Transverse colon (tissue), 4 donors: Measurements from ENCODE around the gene MPRIP.

Experiments
- POLR2A ChIP-seq: fragments of 450-650 bp; IDR thresholded peaks from one replicate; pipeline ENCODE4 v1.6.1; 2016; ENCODE audit warnings: antibody characterized with exemption, mild to moderate bottlenecking, moderate library complexity
- POLR2AphosphoS5 ChIP-seq, 3 donors: sonication (generic); formaldehyde crosslinking; IDR thresholded peaks; one replicate each; pipeline ENCODE4 v1.6.1; 2016; ENCODE audit warnings: antibody characterized with exemption in 3 of 3
- TF ChIP-seq, protein P1 (sequence below), 5 experiments: fragments of 200-600 bp in 3 of 5; fragments of 450-650 bp in 2 of 5; sonication (generic) in 3 of 5; IDR thresholded peaks; 1 replicate in 2 of 5; 2 replicates in 3 of 5; pipeline ENCODE4 v1.5.1; 2016 to 2017; ENCODE audit warnings: antibody characterized with exemption in 5 of 5, inconsistent platforms in 3 of 5, mild to moderate bottlenecking in 2 of 5, moderate library complexity in 1 of 5

DNA sequence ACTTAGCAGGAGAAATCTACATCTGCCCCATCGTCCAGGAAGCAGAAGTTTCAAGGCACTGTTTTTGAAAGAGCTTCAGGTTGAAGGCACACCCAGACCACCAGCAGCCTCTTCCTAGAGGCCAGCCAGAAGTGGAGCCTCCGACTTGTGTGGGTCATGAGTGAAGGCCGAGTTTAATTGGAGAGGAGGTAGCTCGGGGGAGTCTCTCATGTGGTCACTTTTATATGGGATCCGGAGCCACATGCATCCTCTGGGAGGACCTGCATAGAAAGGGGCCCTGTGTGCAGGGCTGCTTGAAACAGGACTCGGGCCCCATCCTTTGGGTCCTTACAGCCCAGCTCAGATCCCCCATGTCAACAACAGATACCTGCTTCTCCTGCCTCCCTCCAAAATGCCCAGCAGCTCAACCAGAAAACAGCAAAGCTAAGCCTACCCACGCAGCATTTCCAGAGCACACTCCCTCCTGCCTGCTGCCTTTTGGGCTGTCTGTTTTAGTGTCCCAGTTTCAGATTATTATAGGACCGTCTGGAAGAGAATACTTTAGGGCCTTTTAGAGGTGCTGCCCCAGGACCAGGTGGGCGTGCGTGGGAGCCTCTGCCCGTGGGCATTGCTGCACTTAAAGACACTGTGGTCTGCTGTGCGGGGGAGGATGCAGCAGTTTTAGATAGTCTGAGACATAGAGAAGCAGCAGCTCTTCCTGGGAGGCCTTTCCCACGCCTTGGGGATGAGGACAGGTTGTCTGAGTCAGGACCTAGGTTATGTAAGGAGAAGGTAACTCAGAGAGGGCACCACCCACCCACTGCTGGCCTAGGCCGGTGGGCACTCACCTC is 29.5 kb downstream of the MPRIP start:
- TF ChIP-seq, protein P1, sequence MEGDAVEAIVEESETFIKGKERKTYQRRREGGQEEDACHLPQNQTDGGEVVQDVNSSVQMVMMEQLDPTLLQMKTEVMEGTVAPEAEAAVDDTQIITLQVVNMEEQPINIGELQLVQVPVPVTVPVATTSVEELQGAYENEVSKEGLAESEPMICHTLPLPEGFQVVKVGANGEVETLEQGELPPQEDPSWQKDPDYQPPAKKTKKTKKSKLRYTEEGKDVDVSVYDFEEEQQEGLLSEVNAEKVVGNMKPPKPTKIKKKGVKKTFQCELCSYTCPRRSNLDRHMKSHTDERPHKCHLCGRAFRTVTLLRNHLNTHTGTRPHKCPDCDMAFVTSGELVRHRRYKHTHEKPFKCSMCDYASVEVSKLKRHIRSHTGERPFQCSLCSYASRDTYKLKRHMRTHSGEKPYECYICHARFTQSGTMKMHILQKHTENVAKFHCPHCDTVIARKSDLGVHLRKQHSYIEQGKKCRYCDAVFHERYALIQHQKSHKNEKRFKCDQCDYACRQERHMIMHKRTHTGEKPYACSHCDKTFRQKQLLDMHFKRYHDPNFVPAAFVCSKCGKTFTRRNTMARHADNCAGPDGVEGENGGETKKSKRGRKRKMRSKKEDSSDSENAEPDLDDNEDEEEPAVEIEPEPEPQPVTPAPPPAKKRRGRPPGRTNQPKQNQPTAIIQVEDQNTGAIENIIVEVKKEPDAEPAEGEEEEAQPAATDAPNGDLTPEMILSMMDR (IDR thresholded peaks at IDR 0.05) = no peak
- TF ChIP-seq POLR2A = no peak
- no peak for TF ChIP-seq POLR2AphosphoS5 (IDR thresholded peaks at IDR 0.05)
